GM19035 (cell line): ENCODE data around the gene PTPRN2.
"Not testable (repeated sequence)": the region's sequence is repeated elsewhere in the genome, so short reads cannot be mapped to it uniquely, and the experiment has no call there.

Experiments used
- ATAC-seq: cut with Tn5 transposase; IDR thresholded peaks from one replicate; pipeline ENCODE4 v1.9.1; 2021; ENCODE audit not compliant: unreplicated experiment

PTPRN2 gene

DNA sequence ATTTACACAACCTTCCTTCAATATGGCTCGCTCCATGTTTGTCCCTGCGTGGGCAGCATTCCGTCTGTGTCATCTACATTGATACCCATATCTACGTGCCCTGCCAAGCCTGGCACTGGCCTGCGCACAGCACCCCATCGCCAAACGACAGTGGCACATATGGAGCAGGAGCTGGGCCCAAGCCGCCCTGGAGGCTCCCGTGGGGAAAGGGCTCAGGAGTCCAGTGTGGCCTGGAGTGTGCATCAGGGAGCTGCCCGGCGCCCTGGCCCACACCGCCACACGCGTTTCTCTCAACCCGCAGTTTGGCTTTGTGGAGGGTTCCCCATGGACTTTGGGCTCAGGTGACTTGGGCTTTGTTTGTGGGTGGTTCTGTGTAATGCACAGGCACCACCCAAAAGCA lies 273.2 kb downstream of the PTPRN2 start:
- no peak for ATAC-seq

GRCh38 chr7:158313931-158314330 lies 273.7 kb downstream of the PTPRN2 start:
- no peak for ATAC-seq

DNA sequence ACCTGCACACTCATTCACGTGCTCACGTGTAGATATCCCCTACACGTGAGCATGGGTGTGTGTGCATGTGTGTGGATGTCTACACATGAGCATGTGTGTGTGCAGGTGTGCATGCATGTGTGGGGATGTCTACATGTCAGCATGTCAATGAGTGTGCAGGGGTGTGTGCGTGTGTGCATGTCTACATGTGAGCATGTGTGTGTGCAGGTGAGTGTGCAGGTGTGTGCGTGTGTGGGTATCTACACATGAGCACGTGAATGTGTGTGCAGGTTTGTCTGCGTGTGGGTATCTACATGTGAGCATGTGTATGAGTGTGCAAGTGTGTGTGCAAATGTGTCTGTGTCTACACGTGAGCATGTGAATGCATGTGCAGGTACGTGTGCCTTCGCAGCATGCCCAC lies 274.8 kb downstream of the PTPRN2 start:
- ATAC-seq, result no peak

- no peak for ATAC-seq
These were observed 275.8 kb downstream of the PTPRN2 start for GRCh38 chr7:158311791-158312190.

GRCh38 chr7:158310924-158311666 lies 276.5 kb downstream of the PTPRN2 start:
- no peak for ATAC-seq

- ATAC-seq, result no peak
These were observed 277.5 kb downstream of the PTPRN2 start for GRCh38 chr7:158309868-158310763.

GRCh38 chr7:158308001-158308400 lies 279.6 kb downstream of the PTPRN2 start:
- no peak for ATAC-seq

DNA sequence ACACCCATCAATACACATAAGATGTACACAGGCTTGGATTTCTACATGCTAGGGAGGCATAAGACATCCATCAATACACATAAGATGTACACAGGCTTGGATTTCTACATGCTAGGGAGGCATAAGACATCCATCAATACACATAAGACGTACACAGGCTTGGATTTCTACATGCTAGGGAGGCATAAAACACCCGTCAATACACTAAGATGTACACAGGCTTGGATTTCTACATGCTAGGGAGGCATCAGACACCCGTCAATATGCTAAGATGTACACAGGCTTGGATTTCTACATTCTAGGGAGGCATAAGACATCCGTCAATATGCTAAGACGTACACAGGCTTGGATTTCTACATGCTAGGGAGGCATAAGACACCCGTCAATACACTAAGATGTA lies 283.6 kb downstream of the PTPRN2 start:
- ATAC-seq, result not testable (repeated sequence)

DNA sequence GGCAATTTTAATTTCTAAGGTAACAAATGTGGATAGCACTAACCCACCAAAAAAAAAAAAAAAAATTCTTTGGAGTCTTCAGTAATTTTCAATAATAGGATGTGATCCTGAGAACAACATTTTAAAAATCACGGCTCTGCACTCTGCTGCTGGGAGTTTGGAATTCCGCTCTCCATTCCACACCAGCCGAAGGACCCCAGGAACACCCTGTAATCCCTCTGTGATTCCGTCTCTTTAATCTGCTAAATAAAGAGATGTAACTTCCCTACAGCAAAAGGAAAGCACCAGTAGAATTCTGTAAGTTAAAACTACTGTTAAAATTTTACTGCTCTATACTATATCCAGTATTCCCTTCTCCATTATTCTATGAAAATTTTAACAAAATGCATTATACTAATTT lies 284.5 kb downstream of the PTPRN2 start:
- ATAC-seq, result no peak

GRCh38 chr7:158302274-158303070 lies 285.2 kb downstream of the PTPRN2 start:
- ATAC-seq, result no peak

DNA sequence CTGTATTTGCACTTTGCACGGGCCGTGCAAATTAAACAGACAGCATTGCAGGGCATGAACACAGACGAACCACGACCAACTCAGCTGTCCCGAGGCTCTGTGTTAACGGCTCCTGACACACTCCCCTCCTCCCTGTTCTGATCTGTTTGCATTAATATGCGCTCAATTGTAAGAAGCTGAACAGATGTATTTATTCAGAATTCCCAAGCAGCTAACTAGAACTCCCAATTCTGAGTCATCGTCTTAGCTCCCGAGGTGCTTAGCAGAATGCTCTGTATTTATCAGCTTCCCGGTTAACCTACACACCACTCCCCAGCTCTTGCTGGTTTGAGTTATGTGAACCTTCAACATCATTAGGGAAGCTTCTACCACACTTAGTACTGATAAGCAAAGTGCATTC lies 286.4 kb downstream of the PTPRN2 start:
- ATAC-seq, result no peak

DNA sequence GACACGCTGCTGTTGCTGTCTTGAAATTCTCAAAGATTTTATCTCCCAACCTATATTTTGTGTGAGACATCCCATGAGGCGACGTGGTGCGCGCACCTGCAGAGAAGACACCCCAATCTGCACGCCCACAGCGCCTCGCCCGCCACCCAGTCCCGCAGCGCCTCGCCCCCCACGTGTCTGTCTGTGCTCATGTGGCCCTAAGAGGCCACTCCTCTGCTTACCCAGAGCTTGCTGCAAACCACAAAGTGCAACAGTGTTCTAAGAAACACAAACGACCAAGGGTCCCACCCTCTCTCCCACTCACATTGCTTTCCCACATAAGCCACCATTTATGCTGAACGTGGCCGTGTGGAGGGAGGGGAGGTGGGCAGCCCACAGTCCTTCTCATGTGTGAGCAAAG lies 287.2 kb downstream of the PTPRN2 start:
- ATAC-seq, result no peak

- no peak for ATAC-seq
These were observed 288.0 kb downstream of the PTPRN2 start for GRCh38 chr7:158299607-158300006.

GRCh38 chr7:158296798-158297104 lies 290.9 kb downstream of the PTPRN2 start:
- no peak for ATAC-seq

GRCh38 chr7:158295966-158296797 lies 291.4 kb downstream of the PTPRN2 start:
- ATAC-seq, result no peak

DNA sequence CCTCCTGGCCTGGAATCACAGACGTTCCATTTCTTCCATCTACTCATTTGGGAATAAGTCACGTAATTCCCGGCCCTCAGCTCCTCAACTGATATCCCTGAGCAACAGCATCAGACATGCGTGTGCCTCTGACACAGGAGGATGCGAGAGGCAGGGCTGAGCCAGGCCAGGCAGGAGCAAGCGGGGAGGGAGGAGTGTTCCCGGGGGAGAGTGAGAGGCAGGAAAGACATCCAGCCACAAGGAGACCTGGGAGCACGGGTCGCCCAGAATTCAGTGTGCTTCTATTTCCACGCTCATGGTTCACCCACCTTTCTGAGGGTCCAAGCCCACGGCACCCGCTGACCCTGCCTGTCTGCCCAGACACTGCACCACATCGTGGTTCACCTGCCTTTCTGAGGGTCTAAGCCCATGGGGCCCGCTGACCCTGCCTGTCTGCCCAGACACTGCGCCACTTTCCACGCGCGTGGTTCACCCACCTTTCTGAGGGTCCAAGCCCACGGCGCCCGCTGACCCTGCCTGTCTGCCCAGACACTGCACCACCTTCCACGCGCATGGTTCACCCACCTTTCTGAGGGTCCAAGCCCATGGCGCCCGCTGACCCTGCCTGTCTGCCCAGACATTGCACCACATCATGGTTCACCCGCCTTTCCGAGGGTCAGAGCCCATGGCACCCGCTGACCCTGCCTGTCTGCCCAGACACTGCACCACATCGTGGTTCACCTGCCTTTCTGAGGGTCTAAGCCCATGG lies 293.0 kb downstream of the PTPRN2 start:
- ATAC-seq, result not testable (repeated sequence)

DNA sequence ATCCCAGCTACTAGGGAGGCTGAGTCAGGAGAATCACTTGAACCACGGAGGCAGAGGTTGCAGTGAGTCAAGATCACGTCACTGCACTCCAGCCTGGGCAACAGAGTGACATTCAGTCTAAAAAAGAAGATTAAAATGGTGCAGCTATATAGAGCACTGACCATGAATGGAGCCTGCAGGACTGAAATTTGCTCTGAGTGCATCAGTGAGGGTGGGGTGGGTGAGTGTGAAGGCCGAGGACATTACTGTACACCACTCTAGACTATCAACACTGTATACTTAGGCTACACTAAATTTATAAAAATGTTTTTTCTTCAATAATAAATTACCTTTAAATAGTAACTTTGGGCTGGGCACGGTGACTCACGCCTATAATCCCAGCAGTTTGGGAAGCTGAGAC lies 294.7 kb downstream of the PTPRN2 start:
- no peak for ATAC-seq

DNA sequence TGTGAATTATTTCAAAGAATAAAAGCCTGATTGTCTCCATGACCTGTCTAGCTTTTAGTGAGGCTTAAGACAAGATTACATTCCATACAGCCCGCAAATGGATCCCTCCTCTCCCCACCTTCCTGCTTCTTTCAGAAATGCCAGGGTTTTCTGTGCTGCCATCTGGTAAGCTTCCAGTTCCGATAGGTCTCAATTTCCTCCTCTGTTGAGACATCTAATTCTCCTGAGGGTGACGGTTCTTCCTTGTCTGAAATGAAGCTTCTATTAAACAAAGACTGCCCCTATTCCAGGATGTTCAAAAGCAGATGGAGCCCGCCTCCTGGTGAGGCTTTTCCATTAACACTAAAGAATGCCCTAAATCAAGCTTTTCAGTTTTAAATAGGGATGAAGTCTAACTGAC lies 295.6 kb downstream of the PTPRN2 start:
- no peak for ATAC-seq

- no peak for ATAC-seq
These were observed 297.7 kb downstream of the PTPRN2 start for GRCh38 chr7:158289761-158290523.
